Progenitor cell of endocrine pancreas (in vitro differentiated cells): Measurements from ENCODE around the gene SLC9C1. TPM values are rescaled to one million over a fixed set of nuclear protein-coding genes. Genes with fewer than 3 reads are reported as not detected.

Source experiments
- DNase-seq: peaks from one replicate; pipeline ENCODE4 v3.0.0; 2021; ENCODE audit warnings: low spot score; ENCODE audit not compliant: unreplicated experiment
- H3K27ac Mint-ChIP-seq: 2 replicates; pipeline ENCODE4 v1.8.0; 2021; ENCODE audit warnings: mild to moderate bottlenecking, moderate library complexity, mixed read lengths
- H3K27me3 Mint-ChIP-seq: 2 replicates; pipeline ENCODE4 v1.8.0; 2021; ENCODE audit warnings: mixed read lengths
- H3K36me3 Mint-ChIP-seq: 2 replicates; pipeline ENCODE4 v1.8.0; 2022; ENCODE audit warnings: mixed read lengths; ENCODE audit not compliant: insufficient read depth
- H3K4me1 Mint-ChIP-seq: 2 replicates; pipeline ENCODE4 v1.8.0; 2021; ENCODE audit warnings: low read depth, mixed read lengths
- H3K4me3 Mint-ChIP-seq: 2 replicates; pipeline ENCODE4 v1.8.0; 2021; ENCODE audit warnings: low read depth, mild to moderate bottlenecking, moderate library complexity, mixed read lengths
- H3K9me3 Mint-ChIP-seq: 2 replicates; pipeline ENCODE4 v1.8.0; 2021; ENCODE audit warnings: low read depth, mixed read lengths
- CTCF ChIP-seq: fragments of 200-600 bp; sonication (generic); IDR thresholded peaks from one replicate; pipeline ENCODE4 v1.5.0; 2021; ENCODE audit warnings: antibody characterized with exemption, mild to moderate bottlenecking; ENCODE audit not compliant: unreplicated experiment
- total RNA-seq: library from RNA; stranded (reverse); gene quantifications from 2 replicates; pipeline ENCODE4 v1.2.1, GENCODE V29; 2021

The SLC9C1 gene
- total RNA-seq, 1 donor from 2014 or later = 1.5 TPM

- Mint-ChIP-seq H3K27me3 (no peaks in the 10 kb centered on the region), H3K4me1 (peaks cover 30% of the 10 kb centered on the region), H3K27ac (peak within 1 kb of the TSS; percentile 97), H3K4me3 (peak within 1 kb of the TSS; percentile 84), H3K9me3 (no peaks in the 10 kb centered on the region), H3K36me3 (peaks cover 6% of the 10 kb centered on the region)
- peak; percentile 12 for TF ChIP-seq CTCF
- DNase-seq = peak; percentile 58
Observed at GRCh38 chr3:112333002-112333380, 39.0 kb upstream of the SLC9C1 start, which contains the start of gene CD200. Gene CD200, plus strand, starts transcription at chr3:112333156. Its CDS starts 57 bp downstream, at chr3:112333213.

- H3K27me3 Mint-ChIP-seq = no peaks in the 10 kb centered on the region
- no peak overlapping the region for H3K27ac Mint-ChIP-seq
- H3K36me3 Mint-ChIP-seq = peaks cover 4% of the 10 kb centered on the region
- DNase-seq = no peak
- H3K9me3 Mint-ChIP-seq = no peaks in the 10 kb centered on the region
- H3K4me3 Mint-ChIP-seq = peak overlapping the region; percentile 42
- no peak for TF ChIP-seq CTCF
- peaks cover 26% of the 10 kb centered on the region for H3K4me1 Mint-ChIP-seq
Observed at GRCh38 chr3:112331851-112332250, 37.8 kb upstream of the SLC9C1 start.

GRCh38 chr3:112327371-112327951 lies 33.4 kb upstream of the SLC9C1 start:
- Mint-ChIP-seq H3K9me3 (no peaks in the 10 kb centered on the region), H3K27me3 (no peaks in the 10 kb centered on the region), H3K4me3 (no peak overlapping the region), H3K4me1 (peaks cover 13% of the 10 kb centered on the region), H3K36me3 (no peaks in the 10 kb centered on the region), H3K27ac (no peak overlapping the region)
- peak; percentile 61 for TF ChIP-seq CTCF
- DNase-seq = no peak

- peak overlapping the region; percentile 97 for H3K27ac Mint-ChIP-seq
- peaks cover 45% of the 10 kb centered on the region for H3K4me1 Mint-ChIP-seq
- H3K9me3 Mint-ChIP-seq = no peaks in the 10 kb centered on the region
- H3K4me3 Mint-ChIP-seq = peak overlapping the region; percentile 80
- H3K27me3 Mint-ChIP-seq = no peaks in the 10 kb centered on the region
- peaks cover 4% of the 10 kb centered on the region for H3K36me3 Mint-ChIP-seq
- no peak for TF ChIP-seq CTCF
- DNase-seq = peak; percentile 42
Observed at GRCh38 chr3:112321867-112322652, 28.0 kb upstream of the SLC9C1 start.

- H3K4me1 Mint-ChIP-seq = peaks cover 43% of the 10 kb centered on the region
- H3K9me3 Mint-ChIP-seq = no peaks in the 10 kb centered on the region
- no peak for DNase-seq
- H3K4me3 Mint-ChIP-seq = peak overlapping the region; percentile 80
- no peaks in the 10 kb centered on the region for H3K27me3 Mint-ChIP-seq
- no peak for TF ChIP-seq CTCF
- peak overlapping the region; percentile 97 for H3K27ac Mint-ChIP-seq
- H3K36me3 Mint-ChIP-seq = peaks cover 7% of the 10 kb centered on the region
Observed at GRCh38 chr3:112320691-112321090, 26.7 kb upstream of the SLC9C1 start.
